Ectodermal cell (in vitro differentiated cells): Measurements from ENCODE around the gene HBA1.
"Not testable (repeated sequence)": the region's sequence is repeated elsewhere in the genome, so short reads cannot be mapped to it uniquely, and the experiment has no call there.

Experiments
- H3K27ac ChIP-seq: 2 replicates; pipeline ENCODE4 v1.7.0; 2013; ENCODE audit warnings: mild to moderate bottlenecking, low read depth, low read length; ENCODE audit not compliant: insufficient read depth, poor library complexity, severe bottlenecking
- H3K27me3 ChIP-seq: 2 replicates; pipeline ENCODE4 v1.7.0; 2013; ENCODE audit warnings: mild to moderate bottlenecking, low read length; ENCODE audit not compliant: insufficient read depth, control insufficient read depth, poor library complexity, severe bottlenecking
- H3K36me3 ChIP-seq: one replicate; pipeline ENCODE4 v1.7.0; 2013; ENCODE audit warnings: low read length; ENCODE audit not compliant: control insufficient read depth, insufficient read depth
- H3K4me1 ChIP-seq: one replicate; pipeline ENCODE4 v1.7.0; 2013; ENCODE audit warnings: low read length; ENCODE audit not compliant: control insufficient read depth, insufficient read depth
- H3K4me3 ChIP-seq: 2 replicates; pipeline ENCODE4 v1.7.0; 2013; ENCODE audit warnings: low read depth, low read length, control low read depth; ENCODE audit not compliant: insufficient read depth
- H3K9me3 ChIP-seq: 2 replicates; pipeline ENCODE4 v1.7.0; 2013; ENCODE audit warnings: mild to moderate bottlenecking, low read length, moderate library complexity; ENCODE audit not compliant: control insufficient read depth
- WGBS, 2 experiments: methylation state at CpG; one replicate each; pipeline ENCODE4 v1.1.7; 2013; ENCODE audit warnings: missing lambda C conversion rate in 2 of 2; 5-methylcytosine and 5-hydroxymethylcytosine counted together

HBA1 gene

DNA sequence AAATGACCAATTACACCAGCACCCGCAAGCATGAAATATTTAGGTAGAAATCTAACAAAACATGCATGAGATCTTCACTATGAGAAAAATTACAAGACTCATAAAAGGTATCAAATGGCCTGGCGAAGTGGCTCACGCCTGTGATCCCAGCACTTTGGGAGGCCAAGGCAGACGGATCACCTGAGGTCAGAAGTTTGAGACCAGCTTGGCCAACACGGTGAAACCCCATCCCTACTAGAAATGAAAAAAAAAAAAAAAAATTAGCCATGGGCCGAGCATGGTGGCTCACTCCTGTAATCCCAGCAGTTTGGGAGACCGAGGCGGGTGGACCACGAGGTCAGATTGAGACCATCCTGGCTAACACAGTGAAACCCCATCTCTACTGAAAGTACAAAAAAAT is 27.6 kb downstream of the HBA1 start:
- H3K27me3 ChIP-seq: not testable (repeated sequence)

GRCh38 chr16:209359-209758 is 32.9 kb downstream of the HBA1 start:
- not testable (repeated sequence) for H3K9me3 ChIP-seq, H3K27ac ChIP-seq, H3K27me3 ChIP-seq, H3K4me1 ChIP-seq, H3K4me3 ChIP-seq
- 93 to 95% methylated on average over 3 of the region's 4 CpGs for WGBS, 2 experiments
- H3K36me3 ChIP-seq: peaks cover 44% of the 10 kb centered on the region

More for the DNA sequence above, 27.6 kb downstream of the HBA1 start:
- not testable (repeated sequence) for H3K4me3 ChIP-seq, H3K4me1 ChIP-seq, H3K27ac ChIP-seq, H3K9me3 ChIP-seq
- peaks cover 77% of the 10 kb centered on the region for H3K36me3 ChIP-seq
- WGBS, 2 experiments: 94 to 95% methylated on average over 9 of the region's 9 CpGs

DNA sequence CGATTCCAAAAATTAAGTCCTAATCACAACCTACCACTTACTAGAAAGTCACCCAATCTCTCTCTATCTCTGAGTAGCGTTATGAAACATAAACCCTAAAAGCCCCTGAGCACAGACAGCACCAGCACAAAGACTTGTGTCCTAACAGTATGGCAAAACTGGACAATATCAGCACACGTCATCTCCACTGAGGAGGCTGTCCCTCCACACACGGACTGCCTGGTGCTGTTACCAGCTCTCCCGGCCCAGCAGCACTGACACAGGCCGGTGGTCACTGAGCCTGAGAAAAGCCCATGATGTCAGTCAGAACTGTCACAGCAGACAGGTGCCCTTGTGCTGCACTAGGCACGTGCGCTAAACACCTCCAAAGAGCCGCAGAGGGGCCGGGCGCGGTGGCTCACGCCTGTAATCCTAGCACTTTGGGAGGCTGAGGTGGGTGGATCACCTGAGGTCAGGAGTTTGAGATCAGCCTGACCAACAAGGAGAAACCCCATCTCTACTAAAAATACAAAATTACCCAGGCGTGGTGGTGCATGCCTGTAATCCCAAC is 35.2 kb downstream of the HBA1 start:
- not testable (repeated sequence) for H3K27me3 ChIP-seq, H3K9me3 ChIP-seq, H3K4me1 ChIP-seq, H3K27ac ChIP-seq, H3K4me3 ChIP-seq
- 94 to 95% methylated on average over 14 of the region's 14 CpGs for WGBS, 2 experiments
- H3K36me3 ChIP-seq: peaks cover 42% of the 10 kb centered on the region

GRCh38 chr16:212999-213398 is 36.5 kb downstream of the HBA1 start:
- H3K27ac ChIP-seq: no peak overlapping the region
- H3K4me3 ChIP-seq: no peak overlapping the region
- H3K4me1 ChIP-seq: no peaks in the 10 kb centered on the region
- H3K36me3 ChIP-seq: peaks cover 41% of the 10 kb centered on the region
- H3K27me3 ChIP-seq: no peaks in the 10 kb centered on the region
- H3K9me3 ChIP-seq: no peaks in the 10 kb centered on the region
- WGBS, 2 experiments: 95 to 97% methylated on average over 3 of the region's 3 CpGs

GRCh38 chr16:220021-220420 is 43.5 kb downstream of the HBA1 start:
- Histone ChIP-seq H3K27me3 (no peaks in the 10 kb centered on the region), H3K9me3 (no peaks in the 10 kb centered on the region), H3K4me1 (no peaks in the 10 kb centered on the region), H3K27ac (no peak overlapping the region), H3K4me3 (no peak overlapping the region), H3K36me3 (peaks cover 66% of the 10 kb centered on the region)
- 97 to 99% methylated on average over 4 of the region's 4 CpGs for WGBS, 2 experiments
